SK-N-SH (cell line): ENCODE results near the gene EPB41L3. TPM values are rescaled to one million over a fixed set of nuclear protein-coding genes. Genes with fewer than 3 reads are reported as not detected.

ENCODE experiments used
- CTCF ChIA-PET: fragments of 300-600, 350-600 bp; formaldehyde crosslinking; extraction: SDS; loops from one replicate; lab custom pipeline; 2021; lab: Yijun Ruan, JAX
- POLR2A ChIA-PET: fragments of 350-600 bp; sonication (Branson Sonifier 250); formaldehyde crosslinking; extraction: SDS; loops from one replicate; lab custom pipeline; 2020; ENCODE audit warnings: antibody characterized with exemption, inconsistent platforms; lab: Yijun Ruan, JAX
- DNase-seq: peaks from one replicate; pipeline ENCODE4 v3.0.0; 2012
- H2AFZ ChIP-seq: fragments of 200-600 bp; sonication (generic); 2 replicates; pipeline ENCODE4 v1.8.1; 2016; ENCODE audit warnings: antibody characterized with exemption, mild to moderate bottlenecking, low read depth
- H3F3A ChIP-seq: fragments of 200-600 bp; sonication (generic); replicated peaks from 2 replicates; pipeline ENCODE3; 2016; ENCODE audit warnings: antibody characterized with exemption, mild to moderate bottlenecking; ENCODE audit not compliant: insufficient read depth
- H3K27ac ChIP-seq, 2 experiments: fragments of 200-500 bp in 1 of 2; fragments of 200-600 bp in 1 of 2; sonication (Bioruptor generic) in 1 of 2; sonication (generic), shearing (Covaris generic) in 1 of 2; 2 replicates each; pipeline versions ENCODE4 v1.5.1 to v1.6.1; 2014 to 2016; ENCODE audit warnings: low read depth in 2 of 2, inconsistent platforms in 1 of 2, low read length in 1 of 2, mild to moderate bottlenecking in 1 of 2, mixed read lengths in 1 of 2
- H3K27me3 ChIP-seq: fragments of 200-600 bp; sonication (generic), shearing (Covaris generic); 2 replicates; pipeline ENCODE4 v1.6.1; 2016; ENCODE audit warnings: mixed run types; ENCODE audit not compliant: insufficient read depth
- H3K36me3 ChIP-seq, 2 experiments: fragments of 200-500 bp in 1 of 2; fragments of 200-600 bp in 1 of 2; sonication (Bioruptor generic) in 1 of 2; sonication (generic) in 1 of 2; replicated peaks in 1 of 2; 2 replicates each; pipeline versions ENCODE3 to v1.5.1; 2014 to 2016; ENCODE audit warnings: low read length in 1 of 2, mild to moderate bottlenecking in 1 of 2; ENCODE audit not compliant: insufficient read depth in 2 of 2, control insufficient read depth in 1 of 2
- H3K4me1 ChIP-seq, 2 experiments: fragments of 200-500 bp in 1 of 2; fragments of 200-600 bp in 1 of 2; sonication (Bioruptor generic) in 1 of 2; sonication (generic), shearing (Covaris generic) in 1 of 2; 2 replicates each; pipeline versions ENCODE4 v1.5.1 to v1.6.1; 2014 to 2016; ENCODE audit warnings: low read depth in 1 of 2, low read length in 1 of 2, mixed run types in 1 of 2; ENCODE audit not compliant: insufficient read depth in 2 of 2, control insufficient read depth in 1 of 2
- H3K4me2 ChIP-seq: fragments of 200-600 bp; sonication (generic), shearing (Covaris generic); 2 replicates; pipeline ENCODE4 v1.6.1; 2017; ENCODE audit warnings: mixed run types
- H3K4me3 ChIP-seq, 2 experiments: fragments of 200-500 bp in 1 of 2; fragments of 200-600 bp in 1 of 2; sonication (Bioruptor generic) in 1 of 2; sonication (generic), shearing (Covaris generic) in 1 of 2; 2 replicates each; pipeline versions ENCODE4 v1.5.1 to v1.8.1; 2014 to 2016; ENCODE audit warnings: low read depth in 2 of 2, inconsistent platforms in 1 of 2, low read length in 1 of 2, mild to moderate bottlenecking in 1 of 2, mixed read lengths in 1 of 2, moderate library complexity in 1 of 2
- H3K79me2 ChIP-seq: fragments of 200-600 bp; sonication (generic); 2 replicates; pipeline ENCODE4 v1.8.1; 2017; ENCODE audit warnings: mild to moderate bottlenecking; ENCODE audit not compliant: insufficient read depth
- H3K9ac ChIP-seq: fragments of 200-600 bp; sonication (generic); 2 replicates; pipeline ENCODE4 v1.6.1; 2017; ENCODE audit warnings: mixed run types
- H3K9me2 ChIP-seq: fragments of 200-600 bp; sonication (generic); 2 replicates; pipeline ENCODE4 v1.6.1; 2017; ENCODE audit warnings: mixed run types
- H3K9me3 ChIP-seq: fragments of 200-600 bp; sonication (generic); 2 replicates; pipeline ENCODE4 v1.6.1; 2017; ENCODE audit warnings: mixed run types, mild to moderate bottlenecking, moderate library complexity
- H4K20me1 ChIP-seq: fragments of 200-600 bp; sonication (generic); 2 replicates; pipeline ENCODE4 v1.6.1; 2017; ENCODE audit warnings: mild to moderate bottlenecking, mixed run types; ENCODE audit not compliant: insufficient read depth
- FOSL2 ChIP-seq: IDR thresholded peaks from 2 replicates; pipeline ENCODE4 v1.4.0; 2012; ENCODE audit warnings: low read depth, mild to moderate bottlenecking, moderate library complexity, borderline replicate concordance
- FOXM1 ChIP-seq: IDR thresholded peaks from 2 replicates; pipeline ENCODE4 v1.4.0; 2012; ENCODE audit warnings: low read depth, mild to moderate bottlenecking
- GATA2 ChIP-seq: sonication (generic); formaldehyde crosslinking; IDR thresholded peaks from 2 replicates; pipeline ENCODE4 v1.5.0; 2020; ENCODE audit warnings: mild to moderate bottlenecking, missing genetic modification reagents
- JUND ChIP-seq: IDR thresholded peaks from 2 replicates; pipeline ENCODE4 v1.4.0; 2012
- MEF2A ChIP-seq: IDR thresholded peaks from 2 replicates; pipeline ENCODE4 v1.4.0; 2012; ENCODE audit warnings: low read depth, borderline replicate concordance
- RXRA ChIP-seq: IDR thresholded peaks from 2 replicates; pipeline ENCODE4 v1.4.0; 2012; ENCODE audit warnings: low read depth, mild to moderate bottlenecking, borderline replicate concordance
- TCF12 ChIP-seq: IDR thresholded peaks from 2 replicates; pipeline ENCODE4 v1.4.0; 2012
- TEAD4 ChIP-seq: IDR thresholded peaks from 2 replicates; pipeline ENCODE4 v1.4.0; 2012; ENCODE audit warnings: mild to moderate bottlenecking, borderline replicate concordance; ENCODE audit not compliant: insufficient read depth
- USF2 ChIP-seq: fragments of 150-350 bp; IDR thresholded peaks from 2 replicates; pipeline ENCODE4 v1.6.1; 2017; ENCODE audit warnings: antibody characterized with exemption, low read length, low read depth, borderline replicate concordance
- ZBTB33 ChIP-seq: IDR thresholded peaks from 2 replicates; pipeline ENCODE4 v1.4.0; 2012; ENCODE audit warnings: low read depth, borderline replicate concordance
- WGBS: methylation state at CpG from one replicate; pipeline ENCODE4 v1.1.6; 2017; ENCODE audit warnings: low lambda C conversion rate; 5-methylcytosine and 5-hydroxymethylcytosine counted together
- polyA plus RNA-seq, 3 experiments: library from polyadenylated mRNA; depleted of rRNA; stranded (reverse); fragments of >200 nt; gene quantifications; 2 replicates each; pipeline ENCODE4 v1.2.3, GENCODE V29; 2012

Gene EPB41L3
- polyA plus RNA-seq, 1 of the 3 experiments (the other 2 are of a cell fraction): 0.15 TPM

DNA sequence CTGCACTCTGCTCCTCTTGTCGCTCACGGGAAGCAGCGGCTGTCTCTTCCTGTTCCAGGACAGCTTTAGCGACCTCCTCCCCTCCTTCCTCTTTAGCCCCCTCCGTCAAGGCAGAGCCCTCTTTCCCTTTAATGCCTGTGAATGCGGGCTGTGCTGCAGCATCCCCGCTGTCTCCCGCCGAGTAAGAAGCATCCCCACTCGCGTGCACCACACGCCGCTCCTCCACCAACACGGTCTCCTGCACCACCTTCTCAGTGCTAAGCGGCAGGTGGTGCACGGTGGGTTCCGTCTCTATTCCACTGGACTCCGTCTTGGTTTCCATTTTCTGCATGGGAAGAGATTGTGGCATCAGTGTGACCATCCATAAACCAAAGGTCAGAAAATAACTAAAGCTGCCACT is 146.7 kb downstream of the EPB41L3 start:
- H3F3A ChIP-seq: no peaks in the 10 kb centered on the region
- no peak overlapping the region for H3K4me2 ChIP-seq
- no peaks in the 10 kb centered on the region; the same call in 1 of the 2 replicates for H3K27me3 ChIP-seq
- TF ChIP-seq USF2 (no peak), TCF12 (no peak)
- H3K9me3 ChIP-seq: no peaks in the 10 kb centered on the region
- H3K4me3 ChIP-seq: no peak overlapping the region
- WGBS: 55% methylated on average over 18 of the region's 18 CpGs
- H2AFZ ChIP-seq: no peak overlapping the region
- no peaks in the 10 kb centered on the region for H3K9me2 ChIP-seq
- H3K79me2 ChIP-seq: no peaks in the 10 kb centered on the region
- ChIA-PET CTCF (no interaction called here), POLR2A (no interaction called here)
- no peak overlapping the region for H3K9ac ChIP-seq
- DNase-seq: no peak
- H3K36me3 ChIP-seq: no peaks in the 10 kb centered on the region
- no peaks in the 10 kb centered on the region for H4K20me1 ChIP-seq
- no peaks in the 10 kb centered on the region for H3K4me1 ChIP-seq
- H3K27ac ChIP-seq: no peak overlapping the region

- POLR2A ChIA-PET: no interaction called here
- Histone ChIP-seq H3K27me3 (no peaks in the 10 kb centered on the region; the same call in 1 of the 2 replicates), H3K4me3 (no peak overlapping the region), H3K79me2 (no peaks in the 10 kb centered on the region), H3K36me3 (no peaks in the 10 kb centered on the region), H3K4me2 (no peak overlapping the region), H3K9me3 (no peaks in the 10 kb centered on the region), H3K9ac (no peak overlapping the region), H3K27ac (no peak overlapping the region), H3K4me1 (no peaks in the 10 kb centered on the region), H3K9me2 (no peaks in the 10 kb centered on the region), H3F3A (no peaks in the 10 kb centered on the region), H2AFZ (no peak overlapping the region), H4K20me1 (no peaks in the 10 kb centered on the region)
- CTCF ChIA-PET: no interaction called here
- no peak for TF ChIP-seq GATA2 (CRISPR knock-in tag)
- TF ChIP-seq JUND: no peak
- DNase-seq: no peak
- WGBS: 42% methylated on average over 6 of the region's 6 CpGs
Observed at GRCh38 chr18:5395860-5396448, 147.8 kb downstream of the EPB41L3 start.

DNA sequence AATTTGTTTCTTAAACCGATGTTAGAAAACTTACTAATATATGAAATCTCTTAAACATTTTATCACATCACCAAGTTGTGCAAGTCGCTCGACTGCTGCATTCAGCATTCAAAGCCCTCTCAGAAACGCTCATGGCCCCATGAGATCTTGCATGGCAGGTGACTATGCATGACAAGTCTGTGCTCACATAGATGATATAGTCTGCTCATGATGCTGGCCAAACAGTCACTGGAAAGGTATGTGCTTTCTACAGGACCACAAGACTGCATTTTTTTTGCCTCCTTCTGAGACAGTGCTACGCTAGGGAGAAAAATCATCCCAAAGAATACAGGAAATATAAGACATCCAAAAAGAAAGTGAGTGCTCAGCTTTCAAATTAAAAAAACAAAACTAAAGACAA is 150.0 kb downstream of the EPB41L3 start:
- Histone ChIP-seq H3K9me3 (no peaks in the 10 kb centered on the region), H3K4me3 (no peak overlapping the region), H4K20me1 (no peaks in the 10 kb centered on the region), H3K79me2 (no peaks in the 10 kb centered on the region), H3K27ac (no peak overlapping the region), H3K4me2 (no peak overlapping the region), H2AFZ (no peak overlapping the region)
- DNase-seq: no peak
- TF ChIP-seq GATA2 (CRISPR knock-in tag): no peak
- TF ChIP-seq TEAD4: no peak
- no peak for TF ChIP-seq ZBTB33
- TF ChIP-seq MEF2A: no peak
- no peak for TF ChIP-seq JUND
- no peak for TF ChIP-seq RXRA
- no peak for TF ChIP-seq FOSL2
- TF ChIP-seq FOXM1: no peak
- TF ChIP-seq, all 33 proteins: peak for 0
- H3K36me3 ChIP-seq: no peaks in the 10 kb centered on the region
- H3K9me2 ChIP-seq: no peaks in the 10 kb centered on the region
- CTCF ChIA-PET: no interaction called here
- no peaks in the 10 kb centered on the region; the same call in 1 of the 2 replicates for H3K27me3 ChIP-seq
- H3K4me1 ChIP-seq: no peaks in the 10 kb centered on the region
- WGBS: 49% methylated on average over 5 of the region's 5 CpGs
- no peak overlapping the region for H3K9ac ChIP-seq
- no peaks in the 10 kb centered on the region for H3F3A ChIP-seq
- POLR2A ChIA-PET: no interaction called here
